K562 (cell line): ENCODE data around the gene PITRM1. TPM values are rescaled to one million over a fixed set of nuclear protein-coding genes. Genes with fewer than 3 reads are reported as not detected.

ENCODE experiments used
- ATAC-seq: fragments of 200-7000 bp; cut with Tn5 transposase; 3 replicates; pipeline ENCODE4 v1.9.1; 2020; ENCODE audit warnings: moderate library complexity
- BruUV-seq: library from RNA; stranded (reverse); fragments of 400-500 nt; replicated peaks from 2 replicates; lab custom pipeline; 2021; lab: Mats Ljungman, UMichigan
- CTCF ChIA-PET: fragments of 300-600 bp; formaldehyde crosslinking; extraction: SDS; loops from one replicate; lab custom pipeline; 2021; ENCODE audit warnings: low intra/inter-chr PET ratio; lab: Yijun Ruan, JAX
- POLR2A ChIA-PET: fragments of 300-600, 350-650 bp; sonication (Branson Sonifier 250); formaldehyde crosslinking; extraction: SDS; loops from one replicate; lab custom pipeline; 2021; ENCODE audit warnings: antibody characterized with exemption, inconsistent platforms; lab: Yijun Ruan, JAX
- DNase-seq, 4 experiments: peaks; one replicate each; pipeline versions ENCODE4 v3.0.0 to v3.0.0-alpha.2; 2011 to 2018; ENCODE audit warnings: low spot score in 3 of 4, mixed read lengths in 3 of 4; ENCODE audit errors: extremely low read depth in 1 of 4
- FAIRE-seq: peaks from 2 replicates; lab custom pipeline; 2011; peaks lifted over from hg19 to GRCh38; lab: Jason Lieb, UNC
- H2AFZ ChIP-seq: 2 replicates; pipeline ENCODE4 v1.6.0; 2011; ENCODE audit warnings: low read depth, low read length, control low read depth, inconsistent platforms
- H3K27ac ChIP-seq: fragments of 200-600 bp; 3 replicates; pipeline ENCODE4 v1.8.0; 2011; ENCODE audit warnings: low read depth, mild to moderate bottlenecking, control low read depth, inconsistent platforms, low read length, moderate library complexity, mixed read lengths; ENCODE audit errors: extremely low read depth
- H3K27me3 ChIP-seq, 2 experiments: fragments of 300-600 bp in 1 of 2; 2 replicates in 1 of 2; 3 replicates in 1 of 2; pipeline versions ENCODE4 v1.6.0 to v1.8.0; 2011; ENCODE audit warnings: inconsistent platforms in 2 of 2, low read length in 2 of 2, mild to moderate bottlenecking in 1 of 2, mixed read lengths in 1 of 2, moderate library complexity in 1 of 2; ENCODE audit not compliant: control insufficient read depth in 2 of 2, insufficient read depth in 2 of 2
- H3K36me3 ChIP-seq: fragments of 300-600 bp; 3 replicates; pipeline ENCODE4 v1.8.0; 2011; ENCODE audit warnings: mild to moderate bottlenecking, low read length, inconsistent platforms; ENCODE audit not compliant: control insufficient read depth, insufficient read depth
- H3K4me1 ChIP-seq, 2 experiments: fragments of 200-600 bp in 1 of 2; replicated peaks in 1 of 2; 2 replicates in 1 of 2; 3 replicates in 1 of 2; pipeline versions ENCODE4 v1.5.1 to v1.8.0; 2011; ENCODE audit warnings: inconsistent platforms in 2 of 2, low read length in 2 of 2, mild to moderate bottlenecking in 1 of 2, mixed read lengths in 1 of 2, moderate library complexity in 1 of 2; ENCODE audit not compliant: control insufficient read depth in 2 of 2, insufficient read depth in 2 of 2
- H3K4me2 ChIP-seq: 2 replicates; pipeline ENCODE4 v1.6.1; 2011; ENCODE audit warnings: low read length, control low read depth, inconsistent platforms, mixed read lengths; ENCODE audit not compliant: insufficient read depth
- H3K4me3 ChIP-seq: fragments of 200-600 bp; sonication (generic), shearing (Covaris generic); 2 replicates; pipeline ENCODE4 v1.5.1; 2016; ENCODE audit warnings: control low read depth, inconsistent platforms
- H3K79me2 ChIP-seq: fragments of 200-600 bp; 3 replicates; pipeline ENCODE4 v1.8.0; 2011; ENCODE audit warnings: low read length, inconsistent platforms; ENCODE audit not compliant: control insufficient read depth, insufficient read depth
- H3K9ac ChIP-seq, 2 experiments: 2 replicates each; pipeline versions ENCODE4 v1.6.0 to v1.6.1; 2011; ENCODE audit warnings: low read depth in 2 of 2, low read length in 2 of 2, control low read depth in 1 of 2, inconsistent platforms in 1 of 2, mild to moderate bottlenecking in 1 of 2, mixed read lengths in 1 of 2; ENCODE audit not compliant: insufficient read depth in 1 of 2
- H3K9me1 ChIP-seq: one replicate; pipeline ENCODE4 v1.6.0; 2011; ENCODE audit warnings: inconsistent platforms, mild to moderate bottlenecking, low read length, moderate library complexity; ENCODE audit not compliant: control insufficient read depth, insufficient read depth
- H3K9me3 ChIP-seq: replicated peaks from 2 replicates; pipeline ENCODE4 v1.5.1; 2011; ENCODE audit warnings: low read depth, low read length, inconsistent platforms; ENCODE audit not compliant: control insufficient read depth, insufficient read depth
- H4K20me1 ChIP-seq: replicated peaks from 2 replicates; pipeline ENCODE4 v1.6.1; 2011; ENCODE audit warnings: low read length, inconsistent platforms, mixed read lengths; ENCODE audit not compliant: control insufficient read depth, insufficient read depth
- CCNT2 ChIP-seq: IDR thresholded peaks from 2 replicates; pipeline ENCODE4 v1.6.1; 2011; ENCODE audit warnings: borderline replicate concordance, low read depth, mild to moderate bottlenecking, moderate library complexity, mixed read lengths, low read length; ENCODE audit not compliant: insufficient read length; ENCODE audit errors: extremely low read depth
- ETV5 ChIP-seq: sonication (generic); formaldehyde crosslinking; IDR thresholded peaks from 2 replicates; pipeline ENCODE4 v1.4.0; 2020; ENCODE audit warnings: low read depth, mild to moderate bottlenecking, missing genetic modification reagents
- IRF2 ChIP-seq: sonication (generic); formaldehyde crosslinking; IDR thresholded peaks from 2 replicates; pipeline ENCODE4 v1.8.1; 2022; ENCODE audit warnings: mild to moderate bottlenecking, missing genetic modification reagents
- MAFG ChIP-seq: fragments of 450-650 bp; conservative IDR thresholded peaks from 2 replicates; pipeline ENCODE4 v1.6.1; 2016; ENCODE audit warnings: missing genetic modification characterization, missing compliant biosample characterization
- MED1 ChIP-seq: sonication (generic); formaldehyde crosslinking; IDR thresholded peaks from 2 replicates; pipeline ENCODE4 v1.8.1; 2023; ENCODE audit warnings: missing genetic modification reagents, borderline replicate concordance
- MYC ChIP-seq, 2 experiments: fragments of 250-450 bp in 1 of 2; sonication (Bioruptor Pico) in 1 of 2; IDR thresholded peaks; 2 replicates each; pipeline versions ENCODE4 v1.5.1 to v1.6.1; 2012 to 2021; ENCODE audit warnings: low read depth in 2 of 2, borderline replicate concordance in 1 of 2, improper control_type of control experiment in 1 of 2, low read length in 1 of 2, mild to moderate bottlenecking in 1 of 2, moderate library complexity in 1 of 2
- RBM15 ChIP-seq: fragments of 200-400 bp; formaldehyde crosslinking; IDR thresholded peaks from 2 replicates; pipeline ENCODE4 v1.6.1; 2018; ENCODE audit warnings: mild to moderate bottlenecking, low read length, moderate library complexity; ENCODE audit not compliant: insufficient read depth
- SRF ChIP-seq, 2 experiments: fragments of 250-450, 450-650 bp in 1 of 2; sonication (Bioruptor Pico) in 1 of 2; sonication (generic) in 1 of 2; formaldehyde crosslinking; IDR thresholded peaks; 2 replicates each; pipeline versions ENCODE4 v1.5.0 to v1.5.1; 2020 to 2022; ENCODE audit warnings: mild to moderate bottlenecking in 1 of 2, missing genetic modification reagents in 1 of 2
- WGBS: fragments of 100-300 bp; shearing (Covaris generic); methylation state at CpG from one replicate; pipeline ENCODE4 v1.1.6; 2016; ENCODE audit warnings: low coverage, mixed read lengths; ENCODE audit not compliant: insufficient coverage; ENCODE audit errors: missing lambda C conversion rate; 5-methylcytosine and 5-hydroxymethylcytosine counted together
- in situ Hi-C: fragments of 300-500 bp; cut with MboI; formaldehyde crosslinking; loops from 4 replicates; pipeline ENCODE4 v1.15.0; 2018; ENCODE audit warnings: inconsistent platforms, mixed read lengths
- intact Hi-C: fragments of 100-400 bp; cut with micrococcal nuclease; formaldehyde crosslinking; loops from 2 replicates; pipeline ENCODE4 v1.14.2; 2022
- polyA plus RNA-seq, 8 experiments: library from polyadenylated mRNA; depleted of rRNA in 4 of 8; stranded (reverse) in 5 of 8; unstranded in 3 of 8; fragments of >200 nt; fragmentation: Nextera tagmentation in 2 of 8; fragmentation: Illumina TruSeq in 1 of 8; extraction: Ambion mirVana in 2 of 8; extraction: Trizol in 1 of 8; gene quantifications; 2 replicates each; pipeline versions ENCODE4 v1.2.1 to v1.2.3, GENCODE V29; 2011 to 2014; ENCODE audit warnings: inconsistent platforms in 1 of 8, missing spikeins in 1 of 8
- total RNA-seq, 7 experiments: library from RNA; depleted of rRNA in 6 of 7; stranded (reverse); fragments of >200 nt in 6 of 7; fragmentation: Illumina TruSeq in 2 of 7; extraction: Trizol in 2 of 7; gene quantifications; 2 replicates each; pipeline versions ENCODE4 v1.2.1 to v1.2.3, GENCODE V29; 2011 to 2021; ENCODE audit warnings: low replicate concordance in 1 of 7
- TF ChIP-seq, protein P1 (sequence below), 3 experiments: fragments of 200-800 bp in 1 of 3; sonication (Bioruptor generic) in 1 of 3; sonication (generic) in 1 of 3; formaldehyde crosslinking in 1 of 3; IDR thresholded peaks; 2 replicates each; pipeline versions ENCODE4 v1.6.1 to v1.8.0; 2016 to 2022; ENCODE audit warnings: mild to moderate bottlenecking in 2 of 3, missing compliant biosample characterization in 2 of 3, missing genetic modification characterization in 2 of 3, missing genetic modification reagents in 1 of 3
- TF ChIP-seq, protein P2 (sequence below): sonication (generic); formaldehyde crosslinking; IDR thresholded peaks from 2 replicates; pipeline ENCODE4 v1.8.1; 2023; ENCODE audit warnings: mild to moderate bottlenecking, missing genetic modification reagents
- TF ChIP-seq, protein P3 (sequence below): fragments of 250-450 bp; sonication (Bioruptor Pico); IDR thresholded peaks from 2 replicates; pipeline ENCODE4 v1.4.0; 2020; ENCODE audit warnings: mild to moderate bottlenecking, moderate library complexity
- TF ChIP-seq, protein P4 (sequence below), 3 experiments: IDR thresholded peaks in 2 of 3; conservative IDR thresholded peaks in 1 of 3; 2 replicates each; pipeline ENCODE4 v1.5.1; 2011 to 2012; ENCODE audit warnings: low read length in 3 of 3, mild to moderate bottlenecking in 3 of 3, control low read depth in 2 of 3, improper control_type of control experiment in 1 of 3, inconsistent platforms in 1 of 3, low read depth in 1 of 3, mixed read lengths in 1 of 3, moderate library complexity in 1 of 3; ENCODE audit not compliant: insufficient read depth in 2 of 3

PITRM1 gene
- total and polyA plus RNA-seq, 9 of the 15 experiments (the other 6 are each of a cell fraction or from before 2014, with no cell fraction given) = 21.1 to 70.4 (median 39.7) TPM

DNA sequence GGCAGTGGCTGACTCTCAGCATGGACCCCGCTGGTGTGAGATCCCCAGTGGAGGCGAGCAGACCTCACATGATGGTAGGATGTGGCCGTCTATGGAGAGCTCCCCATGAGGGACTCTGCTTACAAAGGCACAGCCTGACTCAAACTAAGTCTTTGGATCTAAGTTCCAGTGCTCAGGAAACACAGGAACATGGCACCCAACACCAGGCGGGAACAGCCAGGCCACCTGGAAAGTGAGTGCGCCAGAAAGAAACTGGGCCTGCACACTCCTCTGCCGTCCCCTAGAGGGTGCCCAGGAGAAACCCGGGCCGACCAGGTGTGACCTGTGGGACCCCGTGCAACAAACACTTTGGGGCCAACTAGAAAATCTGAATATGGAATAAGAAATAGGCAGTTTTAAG lies 10.0 kb downstream of the PITRM1 start:
- TF ChIP-seq, protein P1, sequence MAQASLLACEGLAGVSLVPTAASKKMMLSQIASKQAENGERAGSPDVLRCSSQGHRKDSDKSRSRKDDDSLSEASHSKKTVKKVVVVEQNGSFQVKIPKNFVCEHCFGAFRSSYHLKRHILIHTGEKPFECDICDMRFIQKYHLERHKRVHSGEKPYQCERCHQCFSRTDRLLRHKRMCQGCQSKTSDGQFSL (CRISPR knock-in tag; IDR thresholded peaks at IDR 0.05) = no peak
- TF ChIP-seq, protein P1 (tag; IDR thresholded peaks at IDR 0.05) = no peak
- no peak for TF ChIP-seq MED1 (CRISPR knock-in tag)
- no peak for TF ChIP-seq MAFG (tag)
- TF ChIP-seq, protein P2, sequence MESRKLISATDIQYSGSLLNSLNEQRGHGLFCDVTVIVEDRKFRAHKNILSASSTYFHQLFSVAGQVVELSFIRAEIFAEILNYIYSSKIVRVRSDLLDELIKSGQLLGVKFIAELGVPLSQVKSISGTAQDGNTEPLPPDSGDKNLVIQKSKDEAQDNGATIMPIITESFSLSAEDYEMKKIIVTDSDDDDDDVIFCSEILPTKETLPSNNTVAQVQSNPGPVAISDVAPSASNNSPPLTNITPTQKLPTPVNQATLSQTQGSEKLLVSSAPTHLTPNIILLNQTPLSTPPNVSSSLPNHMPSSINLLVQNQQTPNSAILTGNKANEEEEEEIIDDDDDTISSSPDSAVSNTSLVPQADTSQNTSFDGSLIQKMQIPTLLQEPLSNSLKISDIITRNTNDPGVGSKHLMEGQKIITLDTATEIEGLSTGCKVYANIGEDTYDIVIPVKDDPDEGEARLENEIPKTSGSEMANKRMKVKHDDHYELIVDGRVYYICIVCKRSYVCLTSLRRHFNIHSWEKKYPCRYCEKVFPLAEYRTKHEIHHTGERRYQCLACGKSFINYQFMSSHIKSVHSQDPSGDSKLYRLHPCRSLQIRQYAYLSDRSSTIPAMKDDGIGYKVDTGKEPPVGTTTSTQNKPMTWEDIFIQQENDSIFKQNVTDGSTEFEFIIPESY (CRISPR knock-in tag) = peak; percentile 97
- no peak for TF ChIP-seq CCNT2
- TF ChIP-seq, protein P3, sequence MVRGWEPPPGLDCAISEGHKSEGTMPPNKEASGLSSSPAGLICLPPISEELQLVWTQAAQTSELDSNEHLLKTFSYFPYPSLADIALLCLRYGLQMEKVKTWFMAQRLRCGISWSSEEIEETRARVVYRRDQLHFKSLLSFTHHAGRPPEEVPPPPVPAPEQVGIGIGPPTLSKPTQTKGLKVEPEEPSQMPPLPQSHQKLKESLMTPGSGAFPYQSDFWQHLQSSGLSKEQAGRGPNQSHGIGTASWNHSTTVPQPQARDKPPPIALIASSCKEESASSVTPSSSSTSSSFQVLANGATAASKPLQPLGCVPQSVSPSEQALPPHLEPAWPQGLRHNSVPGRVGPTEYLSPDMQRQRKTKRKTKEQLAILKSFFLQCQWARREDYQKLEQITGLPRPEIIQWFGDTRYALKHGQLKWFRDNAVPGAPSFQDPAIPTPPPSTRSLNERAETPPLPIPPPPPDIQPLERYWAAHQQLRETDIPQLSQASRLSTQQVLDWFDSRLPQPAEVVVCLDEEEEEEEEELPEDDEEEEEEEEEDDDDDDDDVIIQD (CRISPR knock-in tag) = no peak
- no peak for TF ChIP-seq RBM15
- TF ChIP-seq, protein P4, sequence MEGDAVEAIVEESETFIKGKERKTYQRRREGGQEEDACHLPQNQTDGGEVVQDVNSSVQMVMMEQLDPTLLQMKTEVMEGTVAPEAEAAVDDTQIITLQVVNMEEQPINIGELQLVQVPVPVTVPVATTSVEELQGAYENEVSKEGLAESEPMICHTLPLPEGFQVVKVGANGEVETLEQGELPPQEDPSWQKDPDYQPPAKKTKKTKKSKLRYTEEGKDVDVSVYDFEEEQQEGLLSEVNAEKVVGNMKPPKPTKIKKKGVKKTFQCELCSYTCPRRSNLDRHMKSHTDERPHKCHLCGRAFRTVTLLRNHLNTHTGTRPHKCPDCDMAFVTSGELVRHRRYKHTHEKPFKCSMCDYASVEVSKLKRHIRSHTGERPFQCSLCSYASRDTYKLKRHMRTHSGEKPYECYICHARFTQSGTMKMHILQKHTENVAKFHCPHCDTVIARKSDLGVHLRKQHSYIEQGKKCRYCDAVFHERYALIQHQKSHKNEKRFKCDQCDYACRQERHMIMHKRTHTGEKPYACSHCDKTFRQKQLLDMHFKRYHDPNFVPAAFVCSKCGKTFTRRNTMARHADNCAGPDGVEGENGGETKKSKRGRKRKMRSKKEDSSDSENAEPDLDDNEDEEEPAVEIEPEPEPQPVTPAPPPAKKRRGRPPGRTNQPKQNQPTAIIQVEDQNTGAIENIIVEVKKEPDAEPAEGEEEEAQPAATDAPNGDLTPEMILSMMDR (IDR thresholded peaks at IDR 0.05 in 2 of 3, conservative IDR thresholded peaks at IDR 0.05 in 1 of 3; ENCODE audit: insufficient read depth in 2 of 3, low read depth in 1 of 3, low read length in 3 of 3) = peak; percentile 6 to 34 (median 34); a peak in 3 of 6 replicates
- TF ChIP-seq ETV5 (CRISPR knock-in tag) = no peak
- TF ChIP-seq IRF2 (CRISPR knock-in tag) = no peak
- no peak for TF ChIP-seq MYC (IDR thresholded peaks at IDR 0.05; ENCODE audit: low read depth, low read length)
- no peak for TF ChIP-seq MYC (CRISPR knock-in tag; IDR thresholded peaks at IDR 0.05; ENCODE audit: borderline replicate concordance, low read depth)
- TF ChIP-seq SRF (CRISPR knock-in tag; IDR thresholded peaks at IDR 0.05) = no peak
- Histone ChIP-seq H3K36me3 (peaks cover 85% of the 10 kb centered on the region), H3K79me2 (no peaks in the 10 kb centered on the region), H3K9me1 (no peaks in the 10 kb centered on the region), H3K27me3 (no peaks in the 10 kb centered on the region), H2AFZ (no peak overlapping the region), H3K9me3 (no peaks in the 10 kb centered on the region), H3K27ac (no peak overlapping the region), H3K9ac (no peak overlapping the region), H3K4me3 (no peak overlapping the region), H3K4me1 (no peaks in the 10 kb centered on the region), H4K20me1 (no peaks in the 10 kb centered on the region), H3K4me2 (no peak overlapping the region)
- no TSS peak for BruUV-seq
- CTCF ChIA-PET = no interaction called here
- intact Hi-C loops (no loop called here), in situ Hi-C loops (no loop called here)
- peak; percentile 85 for ATAC-seq
- FAIRE-seq = no peak
- POLR2A ChIA-PET = interaction anchor here (0.7 to 1.3 kb wide), 4 partner anchors 10 to 1059 kb away, joined by 3 to 6 read pairs (median 3); partner anchors contain the start of gene PITRM1
- 88% methylated on average over 7 of the region's 9 CpGs for WGBS
- DNase-seq = peak in 2 of 4 experiments; percentile 43 to 53
